A673 (cell line): ENCODE results near the gene ICAM5.

Experiments used
- EZH2 ChIP-seq: fragments of 200-600 bp; sonication (generic); IDR thresholded peaks from 2 replicates; pipeline ENCODE4 v1.6.1; 2017; ENCODE audit warnings: borderline replicate concordance, low read depth, mild to moderate bottlenecking, mixed read lengths, antibody characterized with exemption, low read length; ENCODE audit not compliant: poor library complexity, severe bottlenecking
- TF ChIP-seq, protein P1 (sequence below): fragments of 300-800, 200-600 bp; sonication (generic); conservative IDR thresholded peaks from 2 replicates; pipeline ENCODE4 v1.5.1; 2017; ENCODE audit warnings: low read depth, mild to moderate bottlenecking, antibody characterized with exemption, low read length, moderate library complexity, mixed read lengths

DNA sequence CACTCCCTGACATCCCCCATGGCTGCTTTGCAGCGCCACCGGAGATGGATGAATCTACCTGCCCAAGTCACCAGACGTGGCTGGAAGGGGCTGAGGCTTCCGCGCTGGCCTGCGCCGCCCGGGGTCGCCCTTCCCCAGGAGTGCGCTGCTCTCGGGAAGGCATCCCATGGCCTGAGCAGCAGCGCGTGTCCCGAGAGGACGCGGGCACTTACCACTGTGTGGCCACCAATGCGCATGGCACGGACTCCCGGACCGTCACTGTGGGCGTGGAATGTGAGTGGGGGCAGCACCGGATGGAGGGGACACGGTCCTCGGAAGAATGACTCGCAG is 4.6 kb downstream of the ICAM5 start:
- TF ChIP-seq, protein P1, sequence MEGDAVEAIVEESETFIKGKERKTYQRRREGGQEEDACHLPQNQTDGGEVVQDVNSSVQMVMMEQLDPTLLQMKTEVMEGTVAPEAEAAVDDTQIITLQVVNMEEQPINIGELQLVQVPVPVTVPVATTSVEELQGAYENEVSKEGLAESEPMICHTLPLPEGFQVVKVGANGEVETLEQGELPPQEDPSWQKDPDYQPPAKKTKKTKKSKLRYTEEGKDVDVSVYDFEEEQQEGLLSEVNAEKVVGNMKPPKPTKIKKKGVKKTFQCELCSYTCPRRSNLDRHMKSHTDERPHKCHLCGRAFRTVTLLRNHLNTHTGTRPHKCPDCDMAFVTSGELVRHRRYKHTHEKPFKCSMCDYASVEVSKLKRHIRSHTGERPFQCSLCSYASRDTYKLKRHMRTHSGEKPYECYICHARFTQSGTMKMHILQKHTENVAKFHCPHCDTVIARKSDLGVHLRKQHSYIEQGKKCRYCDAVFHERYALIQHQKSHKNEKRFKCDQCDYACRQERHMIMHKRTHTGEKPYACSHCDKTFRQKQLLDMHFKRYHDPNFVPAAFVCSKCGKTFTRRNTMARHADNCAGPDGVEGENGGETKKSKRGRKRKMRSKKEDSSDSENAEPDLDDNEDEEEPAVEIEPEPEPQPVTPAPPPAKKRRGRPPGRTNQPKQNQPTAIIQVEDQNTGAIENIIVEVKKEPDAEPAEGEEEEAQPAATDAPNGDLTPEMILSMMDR: peak; percentile 26; the same call in 1 of the 2 replicates
- no peak for TF ChIP-seq EZH2
